GM12873 (cell line): Measurements from ENCODE around the gene SNRPD1.

Source experiments
- TF ChIP-seq, protein P1 (sequence below): IDR thresholded peaks from 2 replicates; pipeline ENCODE4 v1.5.1; 2012; ENCODE audit warnings: low read depth, mild to moderate bottlenecking, moderate library complexity, low read length, control low read depth; ENCODE audit not compliant: insufficient read depth; ENCODE audit errors: missing control alignments

Gene SNRPD1

DNA sequence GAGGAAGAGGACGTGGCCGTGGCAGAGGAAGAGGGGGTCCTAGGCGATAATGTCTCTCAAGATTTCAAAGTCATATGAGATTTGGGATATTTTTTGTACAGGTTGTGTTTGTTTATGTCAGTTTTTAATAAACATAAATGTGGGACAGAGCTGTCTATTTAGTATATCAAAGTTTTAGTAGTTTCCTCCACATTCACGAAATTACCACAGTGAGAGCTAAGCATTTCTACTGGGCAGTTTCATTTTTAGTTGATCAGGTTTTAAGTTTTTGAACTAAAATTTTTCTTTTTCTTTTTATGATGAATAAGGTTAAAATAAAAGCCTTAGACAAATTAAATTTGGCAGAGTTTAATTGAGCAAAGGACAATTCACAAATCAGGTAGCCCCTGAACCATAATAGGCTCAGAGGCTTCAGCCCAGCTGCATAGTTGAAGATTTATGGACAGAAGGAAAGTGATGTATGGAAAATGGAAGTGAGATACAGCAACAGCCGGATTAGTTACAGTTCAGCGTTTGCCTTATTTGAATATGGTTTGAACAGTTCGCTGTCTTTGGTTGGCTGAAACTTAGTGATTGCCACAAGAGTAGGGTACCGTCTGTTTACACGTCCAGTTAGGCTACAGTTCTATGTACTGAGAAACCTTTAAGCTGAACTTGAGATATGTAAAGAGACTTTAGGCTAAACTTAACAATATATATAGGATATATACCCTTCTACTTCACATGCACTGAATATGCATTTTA lies 17.1 kb downstream of the SNRPD1 start:
- TF ChIP-seq, protein P1, sequence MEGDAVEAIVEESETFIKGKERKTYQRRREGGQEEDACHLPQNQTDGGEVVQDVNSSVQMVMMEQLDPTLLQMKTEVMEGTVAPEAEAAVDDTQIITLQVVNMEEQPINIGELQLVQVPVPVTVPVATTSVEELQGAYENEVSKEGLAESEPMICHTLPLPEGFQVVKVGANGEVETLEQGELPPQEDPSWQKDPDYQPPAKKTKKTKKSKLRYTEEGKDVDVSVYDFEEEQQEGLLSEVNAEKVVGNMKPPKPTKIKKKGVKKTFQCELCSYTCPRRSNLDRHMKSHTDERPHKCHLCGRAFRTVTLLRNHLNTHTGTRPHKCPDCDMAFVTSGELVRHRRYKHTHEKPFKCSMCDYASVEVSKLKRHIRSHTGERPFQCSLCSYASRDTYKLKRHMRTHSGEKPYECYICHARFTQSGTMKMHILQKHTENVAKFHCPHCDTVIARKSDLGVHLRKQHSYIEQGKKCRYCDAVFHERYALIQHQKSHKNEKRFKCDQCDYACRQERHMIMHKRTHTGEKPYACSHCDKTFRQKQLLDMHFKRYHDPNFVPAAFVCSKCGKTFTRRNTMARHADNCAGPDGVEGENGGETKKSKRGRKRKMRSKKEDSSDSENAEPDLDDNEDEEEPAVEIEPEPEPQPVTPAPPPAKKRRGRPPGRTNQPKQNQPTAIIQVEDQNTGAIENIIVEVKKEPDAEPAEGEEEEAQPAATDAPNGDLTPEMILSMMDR, result no peak

DNA sequence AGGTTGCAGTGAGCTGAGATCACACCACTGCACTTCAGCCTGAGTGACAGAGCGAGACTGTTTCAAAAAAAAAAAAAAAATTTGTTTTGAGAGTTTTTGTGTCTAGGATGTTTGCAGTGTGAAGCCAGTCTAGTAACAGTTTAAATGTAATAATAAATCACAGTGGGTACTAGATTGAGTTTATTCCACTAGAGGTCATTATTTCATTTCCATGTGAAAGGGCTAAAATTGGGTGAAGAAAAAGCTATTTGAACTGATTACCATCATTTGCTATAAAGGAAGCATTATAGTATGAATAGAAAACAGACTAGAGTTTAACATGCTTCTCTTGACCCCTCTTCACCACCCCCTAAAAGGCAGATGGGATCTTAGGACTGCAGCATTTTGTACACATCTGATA lies 20.3 kb downstream of the SNRPD1 start:
- TF ChIP-seq, protein P1, result no peak

GRCh38 chr18:21634588-21635199 lies 22.6 kb downstream of the SNRPD1 start:
- TF ChIP-seq, protein P1, result no peak

- TF ChIP-seq, protein P1, result no peak
Measured at GRCh38 chr18:21636769-21637168, 24.7 kb downstream of the SNRPD1 start.

DNA sequence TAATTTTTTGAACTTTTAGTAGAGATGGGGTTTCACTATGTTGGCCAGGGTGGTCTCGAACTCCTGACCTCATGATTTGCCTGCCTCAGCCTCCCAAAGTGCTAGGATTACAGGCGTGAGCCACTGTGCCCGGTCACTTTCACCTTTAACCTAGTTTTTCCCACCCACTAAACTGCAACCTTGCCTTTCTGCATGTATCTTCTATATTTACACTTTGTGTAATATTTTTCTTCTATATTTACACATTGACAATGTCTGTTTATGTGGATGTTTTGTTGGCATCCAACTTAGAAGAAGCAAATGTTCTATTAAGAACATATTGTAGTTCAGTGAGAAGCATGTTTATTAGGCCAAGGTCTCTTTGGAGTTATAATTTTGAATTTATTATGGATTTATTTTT lies 26.7 kb downstream of the SNRPD1 start:
- TF ChIP-seq, protein P1, result no peak

GRCh38 chr18:21650311-21650710 lies 38.2 kb downstream of the SNRPD1 start:
- TF ChIP-seq, protein P1, result no peak

- TF ChIP-seq, protein P1, result no peak
Measured at GRCh38 chr18:21652073-21652472, 40.0 kb downstream of the SNRPD1 start.
